NCI-H460 (cell line): ENCODE measurements around the gene CDK17. TPM values are rescaled to one million over a fixed set of nuclear protein-coding genes. Genes with fewer than 3 reads are reported as not detected.
"Not testable (repeated sequence)": the region's sequence is repeated elsewhere in the genome, so short reads cannot be mapped to it uniquely, and the experiment has no call there.

Experiments used
- DNase-seq: peaks from one replicate; pipeline ENCODE4 v3.0.0-alpha.2; 2016; ENCODE audit warnings: low read depth; ENCODE audit errors: extremely low read depth
- total RNA-seq: library from RNA; depleted of rRNA; stranded (reverse); fragments of >200 nt; shearing (Covaris generic); gene quantifications from 2 replicates; pipeline ENCODE4 v1.2.3, GENCODE V29; 2014

Gene CDK17
- total RNA-seq, 1 experiment from 2014 or later = 43.1 TPM

DNA sequence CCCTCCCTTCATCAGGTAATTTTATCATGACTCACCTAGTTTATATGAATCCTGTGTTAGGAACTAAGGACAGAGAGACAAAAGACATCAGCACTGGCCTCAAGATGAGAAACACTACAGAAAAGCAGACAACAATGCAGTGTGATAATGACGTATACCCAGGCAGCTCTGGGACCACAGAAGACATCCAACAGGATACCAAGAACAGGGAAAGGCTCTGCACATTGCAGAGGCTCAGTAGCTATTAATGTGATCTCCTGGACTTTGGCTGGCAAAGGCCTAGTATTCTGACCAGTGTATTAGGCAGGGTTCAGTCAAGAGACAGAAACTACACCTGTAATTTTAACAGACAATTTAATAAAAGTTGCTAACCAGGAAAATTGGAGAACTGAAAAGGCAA is 39.7 kb downstream of the CDK17 start:
- no peak for DNase-seq

DNA sequence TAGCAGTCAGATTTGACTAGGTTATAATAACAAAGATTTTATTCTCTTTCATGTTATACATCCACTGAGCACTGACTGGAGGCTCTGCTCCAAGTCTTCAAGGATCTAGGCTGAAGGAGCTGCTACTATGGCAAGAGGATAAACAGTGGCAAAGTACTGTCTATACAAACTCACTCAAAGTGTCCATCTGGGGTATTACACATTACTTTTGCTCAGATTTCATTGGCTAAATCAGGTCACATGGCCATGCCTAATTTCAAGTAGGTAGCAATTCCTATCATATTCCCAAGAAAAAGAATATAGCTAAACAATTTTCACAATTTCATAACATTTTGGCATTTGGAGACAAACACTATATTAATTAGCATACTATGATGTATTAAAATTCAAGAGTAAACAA is 40.9 kb downstream of the CDK17 start:
- no peak for DNase-seq

DNA sequence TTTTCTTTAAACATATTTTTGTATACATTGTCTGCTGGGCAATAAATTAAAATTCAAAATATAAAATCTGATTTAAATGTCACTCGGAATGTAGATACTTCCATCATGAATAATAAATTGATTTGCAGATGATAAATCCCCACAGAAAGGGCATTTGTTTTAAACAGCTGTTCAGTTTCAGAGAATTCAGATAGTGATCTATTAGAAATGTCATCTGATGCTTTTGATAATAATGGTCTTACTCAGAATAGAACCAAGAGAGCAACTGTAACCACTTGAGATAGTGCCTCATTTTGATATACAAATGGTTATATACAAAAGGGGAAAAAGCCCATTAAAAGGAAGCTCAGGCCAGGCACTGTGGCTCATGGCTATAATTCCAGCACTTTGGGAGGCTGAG is 43.4 kb downstream of the CDK17 start:
- no peak for DNase-seq

DNA sequence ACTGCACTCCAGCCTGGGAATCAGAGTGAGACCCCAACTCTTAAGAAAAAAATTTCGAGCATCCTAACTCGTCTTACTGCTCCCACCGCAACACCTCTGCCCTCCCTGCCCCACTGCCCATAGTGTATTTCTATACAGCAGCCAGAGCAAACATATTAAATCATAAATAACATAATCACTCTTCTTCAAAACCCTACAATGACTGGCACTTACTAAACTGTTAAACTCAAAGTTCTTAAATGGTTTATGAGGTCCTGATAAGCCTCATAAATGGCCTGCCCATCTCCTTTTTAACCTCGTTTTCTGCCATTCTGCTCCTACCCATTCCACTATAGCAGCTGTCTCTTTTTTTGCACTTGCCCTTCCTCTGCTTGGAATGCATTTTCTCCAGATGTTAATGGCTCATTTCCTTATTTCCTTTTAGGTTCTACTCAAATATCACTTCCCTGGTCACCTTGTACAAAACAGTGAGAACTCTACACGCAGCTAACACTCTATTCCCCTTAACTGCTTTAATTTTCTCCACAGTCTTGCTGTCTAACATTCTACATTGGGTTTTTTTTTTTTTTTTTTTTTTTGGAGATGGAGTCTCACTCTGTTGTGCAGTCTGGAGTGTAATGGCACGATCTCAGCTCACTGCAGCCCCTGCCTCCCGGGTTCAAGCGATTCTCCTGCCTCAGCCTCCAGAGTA is 45.2 kb downstream of the CDK17 start:
- DNase-seq = no peak

DNA sequence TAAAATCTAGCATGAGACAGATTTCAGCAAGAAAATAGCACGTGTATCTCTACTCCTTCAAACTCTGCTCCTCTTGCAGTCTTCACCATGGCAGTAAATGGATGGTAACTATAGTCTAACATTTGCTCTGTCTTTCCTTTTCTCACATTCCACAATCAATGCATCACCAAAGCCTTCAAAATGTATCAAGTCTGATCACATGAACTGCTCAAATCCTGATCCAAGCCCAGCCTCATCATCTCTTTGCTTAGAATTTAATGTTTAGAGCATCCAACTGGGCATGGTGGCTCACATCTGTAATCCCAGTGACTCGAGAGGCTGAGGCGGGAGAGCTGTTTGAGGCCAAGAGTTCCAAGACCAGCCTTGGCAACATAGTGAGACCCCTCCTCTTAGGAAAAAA is 45.9 kb downstream of the CDK17 start:
- DNase-seq = no peak

DNA sequence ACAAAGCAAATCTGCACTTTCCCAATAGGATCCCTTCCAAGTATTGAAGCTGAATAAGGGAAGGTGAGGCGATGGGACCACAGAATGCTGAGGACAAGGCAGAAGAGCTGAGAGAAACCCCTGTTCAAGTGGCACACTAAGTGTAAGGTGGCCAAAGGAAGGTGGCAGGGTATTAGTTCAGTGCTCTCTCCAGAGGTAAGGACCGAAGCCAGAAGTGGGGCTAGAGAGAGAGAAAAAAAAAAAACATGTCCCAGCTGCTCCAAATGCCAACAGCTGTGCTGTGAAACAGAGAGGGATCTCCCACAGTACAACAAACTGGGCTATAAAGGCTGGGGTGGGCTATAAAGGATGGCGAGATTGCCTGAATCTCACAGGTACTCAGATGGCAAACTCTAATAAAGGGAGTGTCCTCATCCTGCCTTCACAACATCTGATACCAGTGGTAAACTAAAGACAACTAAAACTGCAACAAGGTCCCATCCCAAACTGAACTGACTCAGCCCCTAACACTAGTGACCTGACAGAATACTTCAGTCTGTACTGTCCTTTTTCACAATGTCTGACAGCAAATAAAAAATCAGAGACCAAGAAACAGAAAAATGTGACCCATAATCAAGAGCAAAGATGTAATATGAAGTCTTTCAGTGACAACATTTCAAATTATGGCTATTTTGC is 47.9 kb downstream of the CDK17 start:
- DNase-seq = no peak

DNA sequence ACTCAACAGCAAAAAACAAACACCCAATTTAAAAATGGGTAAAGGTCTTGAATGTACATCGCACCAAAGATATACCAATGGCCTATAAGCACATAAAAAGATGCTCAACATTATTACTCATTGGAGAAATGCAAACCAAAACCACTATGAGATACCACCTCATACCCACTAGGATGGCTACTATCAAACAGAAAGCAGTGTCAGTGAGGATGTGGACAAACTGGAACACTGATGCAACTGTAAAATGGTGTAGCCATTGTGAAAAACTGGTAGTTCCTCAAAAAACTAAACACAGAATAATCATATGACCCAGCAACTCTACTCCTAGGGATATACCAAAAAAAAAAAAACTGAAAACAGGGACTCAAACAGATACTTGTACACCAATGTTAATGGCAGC is 49.3 kb downstream of the CDK17 start:
- DNase-seq = no peak

DNA sequence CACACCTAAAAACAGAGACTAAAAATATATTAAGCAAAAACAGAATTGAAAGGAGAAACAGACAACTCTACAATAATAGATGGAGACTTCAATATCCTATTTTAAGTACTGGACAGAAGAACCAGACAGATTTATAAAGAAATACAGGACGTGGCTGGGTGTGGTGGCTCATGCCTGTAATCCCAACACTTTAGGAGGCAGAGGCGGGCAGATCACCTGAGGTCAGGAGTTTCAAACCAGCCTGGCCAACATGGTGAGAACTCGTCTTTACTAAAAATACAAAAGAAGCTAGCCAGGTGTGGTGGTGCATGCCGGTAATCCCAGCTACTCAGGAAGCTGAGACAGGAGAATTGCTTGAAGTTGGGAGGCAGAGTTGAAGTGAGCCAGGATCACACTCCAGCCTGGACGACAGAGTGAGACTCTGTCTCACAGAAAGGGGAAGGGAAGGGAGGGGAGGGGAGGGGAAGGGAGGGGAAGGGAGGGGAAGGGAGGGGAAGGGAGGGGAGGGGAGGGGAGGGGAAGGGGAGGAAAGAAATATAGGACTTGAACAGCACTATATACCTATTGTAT is 53.0 kb downstream of the CDK17 start:
- no peak for DNase-seq

DNA sequence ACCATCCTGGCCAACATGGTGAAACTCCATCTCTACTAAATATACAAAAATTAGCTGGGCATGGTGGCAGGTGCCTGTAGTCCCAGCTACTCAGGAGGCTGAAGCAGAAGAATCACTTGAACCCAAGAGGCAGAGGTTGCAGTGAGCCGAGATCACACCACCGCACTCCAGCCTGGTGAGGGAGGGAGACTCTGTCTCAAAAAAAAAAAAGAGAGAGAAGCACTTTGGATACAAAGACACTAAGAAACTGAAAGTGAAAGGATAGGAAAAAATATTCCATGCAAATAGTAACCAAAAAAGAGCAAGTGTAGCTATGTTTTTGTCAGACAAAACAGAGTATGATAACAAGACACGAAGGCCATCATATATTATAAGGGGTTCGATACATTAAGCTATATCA is 53.5 kb downstream of the CDK17 start:
- DNase-seq = not testable (repeated sequence)

DNA sequence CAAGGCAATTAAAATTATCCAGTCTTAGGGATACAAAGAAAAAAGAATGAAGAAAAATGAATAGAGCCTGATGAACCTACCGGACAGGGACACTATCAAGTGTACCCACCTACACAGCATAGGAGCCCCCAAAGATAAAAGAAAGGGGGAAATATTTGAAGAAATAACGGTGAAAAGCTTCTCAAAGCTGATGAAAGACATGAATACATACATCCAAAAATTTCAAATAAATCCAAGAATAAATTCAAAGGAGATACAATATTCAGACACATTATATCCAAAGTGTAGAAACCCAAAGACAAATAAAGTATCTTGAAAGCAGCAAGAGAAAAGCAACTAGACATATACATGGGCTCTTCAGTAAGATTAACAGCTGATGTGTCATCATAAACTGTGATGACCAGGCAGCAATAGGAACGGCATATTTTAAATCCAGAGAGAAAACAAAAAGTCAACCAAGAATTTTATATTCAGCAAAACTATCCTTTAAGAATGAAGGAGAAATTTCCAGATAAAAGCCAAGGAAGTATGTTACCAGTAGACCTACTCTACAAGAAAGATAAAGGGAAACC is 56.0 kb downstream of the CDK17 start:
- no peak for DNase-seq

DNA sequence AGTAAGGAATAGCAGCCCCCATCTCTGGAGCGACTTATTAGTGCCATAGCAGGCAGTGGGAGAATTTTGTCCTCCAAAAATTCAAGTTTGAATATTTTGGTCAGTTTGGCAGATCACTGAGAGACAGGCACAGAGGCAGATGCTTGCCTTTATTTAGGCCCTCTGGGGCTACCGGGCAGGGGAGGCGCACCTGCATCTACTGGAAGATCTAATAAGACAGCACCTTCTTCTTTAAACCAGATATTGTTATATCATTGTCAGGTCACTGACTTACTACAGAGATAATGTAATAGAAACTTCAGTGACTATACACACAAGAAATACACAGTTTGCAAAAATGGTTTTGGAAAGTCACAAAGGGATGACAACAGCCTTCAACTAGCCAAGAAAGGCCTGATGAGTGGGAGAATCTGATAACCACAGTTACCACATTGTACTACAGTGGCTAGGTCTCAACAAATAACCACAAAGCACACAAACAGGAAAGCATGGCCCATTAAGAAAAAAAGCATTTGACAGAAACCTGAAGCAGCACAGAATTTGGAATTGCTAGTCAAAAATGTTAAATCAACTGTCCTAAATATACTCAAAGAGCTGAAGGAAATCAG is 56.8 kb downstream of the CDK17 start:
- DNase-seq = no peak

DNA sequence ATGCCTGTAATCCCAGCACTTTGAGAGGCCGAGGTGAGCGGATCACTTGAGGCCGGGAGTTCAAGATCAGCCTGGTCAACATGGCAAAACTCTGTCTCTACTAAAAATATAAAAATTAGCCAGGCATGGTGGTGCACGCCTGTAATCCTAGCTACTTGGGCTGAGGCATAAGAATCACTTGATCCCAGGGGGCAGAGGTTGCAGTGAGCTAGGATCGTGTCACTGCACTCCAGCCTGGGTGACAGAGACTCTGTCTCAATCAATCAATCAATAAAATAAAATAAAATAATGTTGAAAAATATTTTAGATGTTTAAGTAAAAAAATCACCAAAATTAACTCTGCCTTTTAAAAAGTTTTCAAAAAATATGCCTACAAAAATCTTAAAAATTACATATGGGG is 60.6 kb downstream of the CDK17 start:
- DNase-seq = not testable (repeated sequence)

DNA sequence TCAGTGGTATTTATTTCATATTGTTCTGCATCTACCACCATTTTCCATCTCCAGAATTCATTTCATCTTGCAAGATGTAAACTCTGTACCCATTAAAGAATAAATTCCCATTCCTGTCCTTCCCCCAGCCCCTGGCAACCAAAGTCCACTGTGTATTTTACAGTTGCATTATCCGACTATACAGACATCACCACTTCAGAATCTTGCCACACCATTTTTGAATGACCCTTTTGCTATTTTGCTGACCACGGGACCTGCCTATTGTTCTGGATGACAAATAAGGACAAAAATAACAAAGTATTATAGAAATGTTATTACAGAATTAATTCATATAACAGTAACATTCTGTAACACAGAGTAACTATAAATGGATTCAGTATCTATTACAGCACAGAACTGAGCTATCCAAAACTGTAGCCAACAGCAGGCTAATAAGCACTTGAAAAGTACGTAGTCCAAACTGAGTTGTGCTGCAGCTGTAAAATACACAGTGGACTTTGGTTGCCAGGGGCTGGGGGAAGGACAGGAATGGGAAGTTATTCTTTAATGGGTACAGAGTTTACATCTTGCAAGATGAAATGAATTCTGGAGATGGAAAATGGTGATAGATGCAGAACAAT is 61.3 kb downstream of the CDK17 start:
- no peak for DNase-seq

DNA sequence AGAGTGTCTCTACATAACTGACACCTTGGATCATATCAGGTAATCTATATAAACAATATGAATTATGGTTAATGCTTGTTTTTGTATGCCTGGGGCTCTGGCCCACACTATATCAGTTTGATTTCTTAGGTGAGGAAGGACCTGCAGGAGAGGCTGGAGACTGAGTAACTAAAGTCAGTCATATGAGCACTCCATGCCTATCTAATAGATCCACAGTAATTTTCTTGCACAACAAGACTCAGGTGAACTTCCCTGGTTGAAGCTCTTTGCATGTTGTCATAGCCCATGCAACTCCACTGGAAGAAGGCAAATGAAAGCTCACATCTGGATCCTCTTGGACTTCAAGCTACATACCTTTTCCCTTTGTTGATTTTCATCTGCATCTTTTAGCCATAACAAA is 62.3 kb downstream of the CDK17 start:
- DNase-seq = no peak

DNA sequence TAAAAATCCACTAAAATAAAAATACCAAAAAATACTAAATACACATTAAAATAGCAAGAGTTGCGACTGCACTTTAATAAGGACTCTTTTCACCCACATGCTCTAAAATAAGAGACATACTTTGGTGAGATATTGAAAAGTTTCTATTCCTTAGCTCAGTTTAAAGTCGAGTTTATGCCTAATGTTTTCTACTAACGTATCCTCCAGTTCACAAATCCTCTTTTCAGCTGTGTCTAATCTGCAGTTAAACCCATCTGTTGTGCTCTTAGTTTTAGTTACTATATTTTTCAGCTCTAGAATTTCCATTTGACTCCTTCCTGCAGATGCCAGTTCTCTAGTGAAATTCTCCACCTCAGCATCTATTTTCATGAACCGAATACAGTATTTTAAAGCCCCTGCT is 63.8 kb downstream of the CDK17 start:
- DNase-seq = no peak

DNA sequence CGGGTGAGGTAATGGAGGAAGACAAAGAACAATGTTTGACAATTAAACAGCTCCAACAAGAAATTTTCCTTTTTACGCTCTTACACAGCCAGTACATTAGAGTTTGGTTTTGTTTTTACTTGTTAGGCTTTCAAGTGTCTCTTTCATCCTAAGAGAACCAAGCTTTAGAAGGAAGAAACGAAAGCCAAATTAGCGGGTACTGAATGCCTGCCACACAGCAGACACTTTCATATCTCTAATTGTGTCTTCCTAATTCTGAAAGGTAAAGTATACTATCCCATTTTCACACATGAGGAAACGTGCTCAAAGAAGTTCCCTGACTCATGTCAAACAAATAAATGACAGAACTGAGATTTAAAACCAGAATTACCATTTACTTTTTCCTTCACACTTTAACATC is 65.0 kb downstream of the CDK17 start:
- DNase-seq = no peak

DNA sequence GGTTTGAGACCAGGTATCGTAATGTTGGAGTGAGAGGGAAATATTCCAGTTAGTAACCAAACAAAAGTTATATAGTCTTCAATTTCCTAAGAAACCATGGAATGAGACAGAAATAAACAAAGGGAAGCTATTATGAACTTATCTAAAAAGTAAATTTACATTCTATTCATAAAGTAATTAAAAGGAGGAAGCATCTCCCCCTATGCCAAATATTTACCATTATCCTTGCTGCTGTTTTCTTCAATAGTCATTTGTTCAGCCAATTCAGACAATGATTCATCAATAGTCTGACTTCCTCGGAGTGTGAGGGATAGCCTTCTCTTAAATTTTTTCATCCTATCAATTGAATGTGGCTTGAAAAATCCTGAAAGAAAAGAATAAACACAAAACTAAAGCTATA is 65.7 kb downstream of the CDK17 start:
- no peak for DNase-seq

DNA sequence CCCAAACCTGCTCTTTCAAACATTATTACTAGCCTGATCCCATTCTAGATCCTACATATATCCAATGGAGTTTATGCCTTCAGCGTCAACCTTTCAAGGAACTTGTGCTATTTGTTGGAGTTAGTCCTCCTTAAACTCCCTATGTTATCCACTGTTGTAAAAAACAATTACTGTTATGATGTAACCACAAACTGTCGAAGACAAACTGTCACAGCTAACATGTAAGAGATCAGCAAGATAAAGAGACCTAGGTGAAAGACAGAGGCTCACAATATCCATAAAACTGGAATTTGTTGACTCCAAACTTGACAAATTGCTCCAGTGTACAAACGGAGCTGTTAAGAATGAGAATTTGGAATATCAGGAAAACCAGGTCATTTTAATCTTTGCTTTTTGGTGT is 70.7 kb downstream of the CDK17 start:
- DNase-seq = no peak

DNA sequence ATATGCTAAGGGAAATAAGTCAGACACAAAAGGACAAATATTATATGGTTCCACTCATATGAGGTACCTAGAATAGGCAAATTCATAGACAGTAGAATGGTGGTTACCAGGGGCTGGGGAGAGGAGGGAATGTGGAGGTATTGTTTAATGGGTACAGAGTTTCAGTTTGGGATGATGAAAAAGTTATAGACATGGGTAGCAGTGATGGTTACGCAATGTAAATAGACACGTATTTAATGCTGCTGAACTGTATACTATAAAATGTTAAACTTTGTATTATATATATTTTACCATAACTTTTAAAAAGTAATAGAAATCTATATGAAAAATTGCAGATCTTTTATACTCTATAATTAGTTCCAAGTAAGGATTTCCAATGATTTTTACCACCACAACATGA is 71.2 kb downstream of the CDK17 start:
- DNase-seq = no peak

DNA sequence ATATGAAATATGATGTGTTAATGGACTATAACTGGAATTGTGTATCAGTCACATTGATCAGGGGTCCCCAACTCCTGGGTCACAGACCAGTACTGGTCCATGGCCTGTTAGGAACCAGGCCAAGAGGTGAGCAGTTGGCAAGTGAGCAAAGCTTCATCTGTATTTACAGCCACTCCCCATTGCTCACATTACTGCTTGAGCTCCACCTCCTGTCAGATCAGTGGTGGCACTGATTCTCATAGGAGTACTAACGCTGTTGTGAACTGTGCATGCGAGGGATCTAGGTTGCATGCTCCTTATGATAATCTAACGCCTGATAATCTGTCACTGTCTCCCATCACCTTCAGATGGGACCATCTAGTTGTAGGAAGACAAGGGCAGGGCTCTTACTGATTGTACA is 72.3 kb downstream of the CDK17 start:
- no peak for DNase-seq

DNA sequence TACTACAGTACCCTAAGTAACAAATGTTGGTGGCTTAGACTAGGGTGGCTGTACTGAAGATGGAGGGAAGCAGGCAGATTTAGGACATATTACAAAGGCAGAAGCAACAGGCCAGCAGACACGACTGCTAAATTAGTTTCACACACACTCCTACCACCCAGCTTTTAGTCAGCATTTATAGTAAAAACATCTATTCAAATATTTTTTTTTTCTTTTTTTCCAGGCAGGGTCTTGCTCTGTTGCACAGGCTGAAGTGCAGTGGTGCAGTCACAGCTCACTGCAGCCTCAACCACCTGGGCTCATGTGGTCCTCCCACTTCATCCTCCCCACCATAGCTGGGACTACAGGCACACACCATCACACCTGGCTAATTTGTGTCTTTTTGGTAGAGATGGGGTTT is 72.9 kb downstream of the CDK17 start:
- DNase-seq = no peak
